Gastroesophageal sphincter (tissue), 2 donors: ENCODE data around the gene HCRT.

Experiments used
- EP300 ChIP-seq: sonication (generic); formaldehyde crosslinking; IDR thresholded peaks from one replicate; pipeline ENCODE4 v1.6.1; 2017; ENCODE audit warnings: antibody characterized with exemption, mild to moderate bottlenecking
- POLR2A ChIP-seq, 2 donors: fragments of 450-650 bp; IDR thresholded peaks; one replicate each; pipeline ENCODE4 v1.6.1; 2017; ENCODE audit warnings: antibody characterized with exemption in 2 of 2, mild to moderate bottlenecking in 2 of 2, moderate library complexity in 1 of 2

GRCh38 chr17:42224651-42225050 is 39.4 kb upstream of the HCRT start:
- TF ChIP-seq EP300 (no peak), POLR2A (IDR thresholded peaks at IDR 0.05) (no peak)
